Measurements from ENCODE around the gene ABCA13.

The ABCA13 gene

GRCh38 chr7:48321319-48322010 lies 150.2 kb downstream of the ABCA13 start:
- no peak overlapping the region for H3K27ac Mint-ChIP-seq
- peaks cover 7% of the 10 kb centered on the region for H3K27me3 Mint-ChIP-seq (ENCODE audit: low read depth, poor library complexity)
- peaks cover 7% of the 10 kb centered on the region for H3K4me1 Mint-ChIP-seq

GRCh38 chr7:48337012-48337621 lies 165.9 kb downstream of the ABCA13 start:
- no peak overlapping the region for H3K4me3 Mint-ChIP-seq
- DNase-seq, result peak; percentile 24
- no peaks in the 10 kb centered on the region for H3K27me3 Mint-ChIP-seq (ENCODE audit: low read depth, poor library complexity)
- no peaks in the 10 kb centered on the region for H3K9me3 Mint-ChIP-seq
- H3K36me3 Mint-ChIP-seq (ENCODE audit: low read depth), result no peaks in the 10 kb centered on the region
- no peak overlapping the region for H3K27ac Mint-ChIP-seq
- peak; percentile 58 for TF ChIP-seq CTCF (IDR thresholded peaks at IDR 0.05)
- no peaks in the 10 kb centered on the region for H3K4me1 Mint-ChIP-seq

More at GRCh38 chr7:48321319-48322010, 150.2 kb downstream of the ABCA13 start:
- Mint-ChIP-seq H3K9me3 (peaks cover 20% of the 10 kb centered on the region), H3K4me3 (no peak overlapping the region), H3K36me3 (ENCODE audit: low read depth) (no peaks in the 10 kb centered on the region)
- no peak for TF ChIP-seq CTCF (IDR thresholded peaks at IDR 0.05)
- DNase-seq, result no peak

DNA sequence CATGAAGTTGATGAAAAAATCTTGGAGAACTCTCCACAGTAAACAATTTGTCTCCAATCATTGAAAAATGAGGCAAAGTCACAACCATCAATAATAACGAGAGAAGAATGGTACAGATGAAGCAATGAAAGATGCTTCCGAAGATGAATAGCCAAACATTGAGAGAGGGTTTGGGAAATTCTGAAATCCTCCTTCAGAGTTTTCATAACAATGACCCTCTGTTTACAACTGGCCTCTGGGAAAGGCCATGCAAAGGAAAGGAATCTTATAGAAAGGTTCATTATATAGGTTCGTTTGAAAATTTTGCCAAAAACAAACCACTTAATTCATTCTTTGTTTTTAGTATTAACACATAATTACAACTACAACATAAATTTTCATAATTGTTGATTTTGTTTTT lies 166.5 kb downstream of the ABCA13 start:
- no peak for TF ChIP-seq CTCF (IDR thresholded peaks at IDR 0.05)
- Mint-ChIP-seq H3K27me3 (ENCODE audit: low read depth, poor library complexity) (peaks cover 4% of the 10 kb centered on the region), H3K36me3 (ENCODE audit: low read depth) (no peaks in the 10 kb centered on the region), H3K27ac (no peak overlapping the region), H3K4me1 (no peaks in the 10 kb centered on the region), H3K4me3 (no peak overlapping the region), H3K9me3 (no peaks in the 10 kb centered on the region)
- DNase-seq, result no peak

- peaks cover 12% of the 10 kb centered on the region for H3K4me1 Mint-ChIP-seq
- no peak overlapping the region for H3K4me3 Mint-ChIP-seq
- H3K36me3 Mint-ChIP-seq (ENCODE audit: low read depth), result no peaks in the 10 kb centered on the region
- H3K27ac Mint-ChIP-seq, result no peak overlapping the region
- peaks cover 9% of the 10 kb centered on the region for H3K27me3 Mint-ChIP-seq (ENCODE audit: low read depth, poor library complexity)
- TF ChIP-seq CTCF (IDR thresholded peaks at IDR 0.05), result no peak
- DNase-seq, result no peak
- H3K9me3 Mint-ChIP-seq, result no peaks in the 10 kb centered on the region
Measured at GRCh38 chr7:48347230-48347825, 176.1 kb downstream of the ABCA13 start.

DNA sequence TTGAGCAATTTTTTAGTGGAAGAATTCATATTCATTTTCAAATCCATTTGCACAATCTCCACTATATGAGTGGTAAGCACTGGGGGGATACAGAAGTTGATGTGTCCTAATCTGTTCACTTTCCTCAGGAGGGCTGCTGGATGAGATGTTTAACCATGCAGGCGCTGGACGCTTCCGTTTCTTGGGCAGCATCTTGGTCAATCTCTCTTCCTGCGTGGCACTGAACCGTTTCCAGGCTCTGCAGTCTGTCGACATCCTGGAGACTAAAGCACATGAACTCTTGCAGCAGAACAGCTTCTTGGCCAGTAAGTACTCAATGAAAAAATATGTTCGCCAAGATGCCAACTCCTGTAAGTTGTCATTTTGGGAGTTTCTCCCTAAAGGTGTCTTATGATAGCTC lies 179.3 kb downstream of the ABCA13 start:
- peaks cover 6% of the 10 kb centered on the region for H3K27me3 Mint-ChIP-seq (ENCODE audit: low read depth, poor library complexity)
- H3K4me1 Mint-ChIP-seq, result peaks cover 12% of the 10 kb centered on the region
- H3K36me3 Mint-ChIP-seq (ENCODE audit: low read depth), result no peaks in the 10 kb centered on the region
- TF ChIP-seq CTCF (IDR thresholded peaks at IDR 0.05), result no peak
- no peak for DNase-seq
- H3K4me3 Mint-ChIP-seq, result no peak overlapping the region
- H3K9me3 Mint-ChIP-seq, result no peaks in the 10 kb centered on the region
- H3K27ac Mint-ChIP-seq, result peak overlapping the region; percentile 67
